Measurements from ENCODE around the gene SPNS2.

The SPNS2 gene

DNA sequence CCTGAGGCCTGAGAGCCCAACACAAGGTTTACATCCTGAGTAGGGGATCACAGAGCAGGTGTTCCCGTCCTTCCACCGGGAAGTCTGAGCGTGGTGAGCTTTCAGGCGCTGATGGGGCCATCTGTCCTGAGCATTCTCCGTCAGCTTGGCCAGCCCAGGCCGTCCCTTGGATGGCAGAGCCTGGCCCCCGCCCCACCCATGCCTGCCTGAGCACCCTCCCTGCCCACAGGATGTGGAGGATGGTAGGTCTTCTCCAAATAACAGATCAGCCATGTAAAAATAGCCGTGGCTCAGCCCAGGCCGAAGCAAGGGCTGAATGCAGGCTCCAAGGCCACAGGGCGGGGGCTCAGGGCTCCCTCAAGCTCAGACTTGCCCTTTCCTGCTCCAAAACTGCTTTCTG is 20.2 kb downstream of the SPNS2 start:
- no peak overlapping the region for H3K9ac ChIP-seq (ENCODE audit: low read depth, low read length, poor library complexity, severe bottlenecking)
- no peaks in the 10 kb centered on the region for H3K79me2 ChIP-seq (ENCODE audit: insufficient read depth, low read length)
- H3F3A ChIP-seq (ENCODE audit: low read depth) = no peaks in the 10 kb centered on the region
- H3K36me3 ChIP-seq (ENCODE audit: insufficient read depth, low read length) = peaks cover 10% of the 10 kb centered on the region; the same call in 1 of the 2 replicates
- no peaks in the 10 kb centered on the region for H4K20me1 ChIP-seq (ENCODE audit: insufficient read depth, low read length, poor library complexity, severe bottlenecking)
- no peaks in the 10 kb centered on the region for H3K9me3 ChIP-seq (ENCODE audit: insufficient read depth, low read depth, low read length)
- H2AFZ ChIP-seq (ENCODE audit: low read length) = no peak overlapping the region
- H3K4me1 ChIP-seq (ENCODE audit: insufficient read depth, low read length, poor library complexity, severe bottlenecking) = no peaks in the 10 kb centered on the region
- no peaks in the 10 kb centered on the region for H3K27me3 ChIP-seq (ENCODE audit: insufficient read depth, low read length, poor library complexity, severe bottlenecking)
- H3K4me3 ChIP-seq (ENCODE audit: low read length, poor library complexity, severe bottlenecking) = no peak overlapping the region
- H3K4me2 ChIP-seq (ENCODE audit: low read depth, low read length, poor library complexity, severe bottlenecking) = no peak overlapping the region
- TF ChIP-seq EZH2phosphoT487 (IDR thresholded peaks at IDR 0.05; ENCODE audit: borderline replicate concordance) = no peak
- TF ChIP-seq, protein P1, sequence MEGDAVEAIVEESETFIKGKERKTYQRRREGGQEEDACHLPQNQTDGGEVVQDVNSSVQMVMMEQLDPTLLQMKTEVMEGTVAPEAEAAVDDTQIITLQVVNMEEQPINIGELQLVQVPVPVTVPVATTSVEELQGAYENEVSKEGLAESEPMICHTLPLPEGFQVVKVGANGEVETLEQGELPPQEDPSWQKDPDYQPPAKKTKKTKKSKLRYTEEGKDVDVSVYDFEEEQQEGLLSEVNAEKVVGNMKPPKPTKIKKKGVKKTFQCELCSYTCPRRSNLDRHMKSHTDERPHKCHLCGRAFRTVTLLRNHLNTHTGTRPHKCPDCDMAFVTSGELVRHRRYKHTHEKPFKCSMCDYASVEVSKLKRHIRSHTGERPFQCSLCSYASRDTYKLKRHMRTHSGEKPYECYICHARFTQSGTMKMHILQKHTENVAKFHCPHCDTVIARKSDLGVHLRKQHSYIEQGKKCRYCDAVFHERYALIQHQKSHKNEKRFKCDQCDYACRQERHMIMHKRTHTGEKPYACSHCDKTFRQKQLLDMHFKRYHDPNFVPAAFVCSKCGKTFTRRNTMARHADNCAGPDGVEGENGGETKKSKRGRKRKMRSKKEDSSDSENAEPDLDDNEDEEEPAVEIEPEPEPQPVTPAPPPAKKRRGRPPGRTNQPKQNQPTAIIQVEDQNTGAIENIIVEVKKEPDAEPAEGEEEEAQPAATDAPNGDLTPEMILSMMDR (conservative IDR thresholded peaks at IDR 0.05; ENCODE audit: low read length) = no peak
- H3K9me2 ChIP-seq (replicated peaks; ENCODE audit: low read depth, low read length) = no peaks in the 10 kb centered on the region

DNA sequence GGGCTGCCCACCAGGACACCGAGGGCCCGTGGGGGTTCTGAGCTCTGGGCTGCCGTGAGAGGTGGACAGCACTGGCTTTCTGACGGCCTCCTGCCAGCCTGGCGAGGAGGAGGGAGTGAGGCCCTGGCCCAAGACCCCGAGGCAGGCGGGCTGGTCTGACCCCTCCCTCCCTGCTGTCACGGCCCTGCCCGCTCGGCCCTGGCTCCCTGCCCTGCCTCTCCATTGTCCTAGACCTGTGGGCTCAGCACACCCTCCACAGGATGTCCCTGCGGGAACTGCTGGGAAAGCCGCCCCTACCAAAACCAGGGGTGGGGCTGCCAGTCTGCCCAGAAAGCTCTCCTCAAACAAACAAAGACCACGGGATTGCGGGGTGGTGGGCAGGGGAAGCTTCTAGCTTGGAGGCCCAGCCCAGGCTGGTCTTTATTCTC is 20.7 kb downstream of the SPNS2 start:
- no peaks in the 10 kb centered on the region for H3K79me2 ChIP-seq (ENCODE audit: insufficient read depth, low read length)

DNA sequence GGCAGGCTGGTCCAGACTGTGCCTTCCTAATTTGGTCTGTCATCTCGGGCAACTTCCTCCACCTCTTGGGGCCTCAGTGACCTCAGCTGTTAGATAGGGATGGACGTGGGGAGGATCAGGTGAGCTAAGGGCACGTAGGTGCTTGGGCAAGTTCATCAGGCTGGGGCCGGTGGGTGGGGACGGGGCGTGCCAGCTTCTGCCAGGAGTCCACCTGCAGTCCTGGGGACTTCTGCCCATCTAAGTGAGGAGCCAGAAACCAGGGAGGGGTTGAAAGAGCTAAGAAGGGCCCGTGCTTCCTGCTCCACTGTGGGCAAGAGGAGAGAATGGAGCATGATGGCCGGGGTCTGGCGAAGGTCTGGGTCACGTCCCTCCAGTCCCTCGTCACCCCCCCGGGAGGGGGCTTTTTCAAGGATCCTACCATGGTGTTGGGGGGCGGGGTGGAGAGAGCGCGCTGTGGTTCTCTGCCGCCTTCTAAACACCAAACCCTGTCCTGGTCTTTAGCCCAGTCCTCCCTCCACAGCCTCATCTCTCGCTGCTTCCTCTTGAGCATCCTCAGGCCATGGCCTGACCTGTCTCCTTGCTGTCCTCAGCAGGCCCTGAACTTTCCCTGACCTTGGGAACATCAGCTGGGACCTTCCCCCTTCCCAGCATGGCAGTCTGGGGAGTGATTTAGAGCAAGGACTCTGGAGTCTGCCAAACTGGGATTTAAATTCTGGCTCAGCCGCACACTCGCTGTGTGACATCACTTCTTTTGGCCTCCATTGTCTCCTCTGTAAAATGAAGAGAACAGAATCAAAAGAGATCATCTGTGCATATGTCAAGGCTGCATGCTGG is 21.6 kb downstream of the SPNS2 start:
- H2AFZ ChIP-seq (ENCODE audit: low read length) = no peak overlapping the region
- no peaks in the 10 kb centered on the region for H3K9me3 ChIP-seq (ENCODE audit: insufficient read depth, low read depth, low read length)
- H3K27me3 ChIP-seq (ENCODE audit: insufficient read depth, low read length, poor library complexity, severe bottlenecking) = no peaks in the 10 kb centered on the region
- H3K4me2 ChIP-seq (ENCODE audit: low read depth, low read length, poor library complexity, severe bottlenecking) = no peak overlapping the region
- no peak overlapping the region for H3K9ac ChIP-seq (ENCODE audit: low read depth, low read length, poor library complexity, severe bottlenecking)
- no peaks in the 10 kb centered on the region for H3K4me1 ChIP-seq (ENCODE audit: insufficient read depth, low read length, poor library complexity, severe bottlenecking)
- TF ChIP-seq, protein P1 (conservative IDR thresholded peaks at IDR 0.05; ENCODE audit: low read length) = no peak
- TF ChIP-seq EZH2phosphoT487 (IDR thresholded peaks at IDR 0.05; ENCODE audit: borderline replicate concordance) = no peak
- H4K20me1 ChIP-seq (ENCODE audit: insufficient read depth, low read length, poor library complexity, severe bottlenecking) = no peaks in the 10 kb centered on the region
- H3K79me2 ChIP-seq (ENCODE audit: insufficient read depth, low read length) = no peaks in the 10 kb centered on the region
- peaks cover 15% of the 10 kb centered on the region; the same call in 1 of the 2 replicates for H3K36me3 ChIP-seq (ENCODE audit: insufficient read depth, low read length)
- no peak overlapping the region for H3K4me3 ChIP-seq (ENCODE audit: low read length, poor library complexity, severe bottlenecking)
- no peaks in the 10 kb centered on the region for H3K9me2 ChIP-seq (replicated peaks; ENCODE audit: low read depth, low read length)
- no peaks in the 10 kb centered on the region for H3F3A ChIP-seq (ENCODE audit: low read depth)

More for the DNA sequence above, 20.7 kb downstream of the SPNS2 start:
- Histone ChIP-seq H3K4me3 (ENCODE audit: low read length, poor library complexity, severe bottlenecking) (no peak overlapping the region), H2AFZ (ENCODE audit: low read length) (no peak overlapping the region), H4K20me1 (ENCODE audit: insufficient read depth, low read length, poor library complexity, severe bottlenecking) (no peaks in the 10 kb centered on the region), H3K9me3 (ENCODE audit: insufficient read depth, low read depth, low read length) (no peaks in the 10 kb centered on the region), H3K9me2 (replicated peaks; ENCODE audit: low read depth, low read length) (no peaks in the 10 kb centered on the region), H3K36me3 (ENCODE audit: insufficient read depth, low read length) (peaks cover 12% of the 10 kb centered on the region; the same call in 1 of the 2 replicates), H3K9ac (ENCODE audit: low read depth, low read length, poor library complexity, severe bottlenecking) (no peak overlapping the region), H3K4me1 (ENCODE audit: insufficient read depth, low read length, poor library complexity, severe bottlenecking) (no peaks in the 10 kb centered on the region), H3K27me3 (ENCODE audit: insufficient read depth, low read length, poor library complexity, severe bottlenecking) (no peaks in the 10 kb centered on the region), H3F3A (ENCODE audit: low read depth) (no peaks in the 10 kb centered on the region), H3K4me2 (ENCODE audit: low read depth, low read length, poor library complexity, severe bottlenecking) (no peak overlapping the region)
- TF ChIP-seq EZH2phosphoT487 (IDR thresholded peaks at IDR 0.05; ENCODE audit: borderline replicate concordance) = no peak
- TF ChIP-seq, protein P1 (conservative IDR thresholded peaks at IDR 0.05; ENCODE audit: low read length) = no peak
